Measurements from ENCODE around the gene ARL4A. TPM values are rescaled to one million over a fixed set of nuclear protein-coding genes. Genes with fewer than 3 reads are reported as not detected.

ARL4A gene
- total and polyA plus RNA-seq, 2 of the 8 experiments (the other 6 are each of a cell fraction or from before 2014, with no cell fraction given) = 14.5 to 29.2 TPM

GRCh38 chr7:12686234-12686890 lies 1.1 kb upstream of the ARL4A start (continued):
- TF ChIP-seq KDM1A (IDR thresholded peaks at IDR 0.05; ENCODE audit: borderline replicate concordance, low read length) (no peak), CHD2 (IDR thresholded peaks at IDR 0.05; ENCODE audit: low read length) (0 out of 2 replicates have a peak, but pooled peaks have one; percentile 26), CTBP2 (IDR thresholded peaks at IDR 0.05; ENCODE audit: borderline replicate concordance, insufficient read depth, insufficient read length, low read length) (no peak), SIX5 (IDR thresholded peaks at IDR 0.05; ENCODE audit: low read depth, low read length) (no peak), SP4 (IDR thresholded peaks at IDR 0.05; ENCODE audit: low read length) (no peak), ATF3 (IDR thresholded peaks at IDR 0.05; ENCODE audit: insufficient read depth, low read depth, low read length) (no peak), KDM4A (IDR thresholded peaks at IDR 0.05; ENCODE audit: low read depth, low read length, severe bottlenecking) (no peak), TAF7 (optimal IDR thresholded peaks at IDR 0.05; ENCODE audit: borderline replicate concordance, low read depth, low read length) (peak; percentile 34), HDAC2 (IDR thresholded peaks at IDR 0.05; ENCODE audit: borderline replicate concordance in 1 of 2, low read depth in 2 of 2, low read length in 2 of 2) (no peak), EGR1 (IDR thresholded peaks at IDR 0.05; ENCODE audit: borderline replicate concordance, low read depth, low read length) (no peak), CBX8 (IDR thresholded peaks at IDR 0.05; ENCODE audit: borderline replicate concordance, low read depth, low read length) (no peak), RXRA (IDR thresholded peaks at IDR 0.05; ENCODE audit: insufficient read depth, low read depth, low read length) (no peak), RFX5 (IDR thresholded peaks at IDR 0.05; ENCODE audit: borderline replicate concordance, low read depth, low read length) (no peak), SIRT6 (IDR thresholded peaks at IDR 0.05; ENCODE audit: low read length) (no peak), KDM5A (IDR thresholded peaks at IDR 0.05; ENCODE audit: low read length) (no peak), CHD1 (IDR thresholded peaks at IDR 0.05; ENCODE audit: low read depth, low read length) (no peak), TCF12 (IDR thresholded peaks at IDR 0.05; ENCODE audit: low read depth, low read length) (no peak), NANOG (IDR thresholded peaks at IDR 0.05; ENCODE audit: insufficient read depth, low read depth, low read length, poor library complexity, severe bottlenecking) (peak; percentile 1), NRF1 (IDR thresholded peaks at IDR 0.05; ENCODE audit: low read depth, low read length) (no peak), JUND (IDR thresholded peaks at IDR 0.05; ENCODE audit: low read length) (no peak)

Measured in H1 (cell line).